ENCODE data around the gene PMEPA1.

The PMEPA1 gene, protein sequence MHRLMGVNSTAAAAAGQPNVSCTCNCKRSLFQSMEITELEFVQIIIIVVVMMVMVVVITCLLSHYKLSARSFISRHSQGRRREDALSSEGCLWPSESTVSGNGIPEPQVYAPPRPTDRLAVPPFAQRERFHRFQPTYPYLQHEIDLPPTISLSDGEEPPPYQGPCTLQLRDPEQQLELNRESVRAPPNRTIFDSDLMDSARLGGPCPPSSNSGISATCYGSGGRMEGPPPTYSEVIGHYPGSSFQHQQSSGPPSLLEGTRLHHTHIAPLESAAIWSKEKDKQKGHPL

DNA sequence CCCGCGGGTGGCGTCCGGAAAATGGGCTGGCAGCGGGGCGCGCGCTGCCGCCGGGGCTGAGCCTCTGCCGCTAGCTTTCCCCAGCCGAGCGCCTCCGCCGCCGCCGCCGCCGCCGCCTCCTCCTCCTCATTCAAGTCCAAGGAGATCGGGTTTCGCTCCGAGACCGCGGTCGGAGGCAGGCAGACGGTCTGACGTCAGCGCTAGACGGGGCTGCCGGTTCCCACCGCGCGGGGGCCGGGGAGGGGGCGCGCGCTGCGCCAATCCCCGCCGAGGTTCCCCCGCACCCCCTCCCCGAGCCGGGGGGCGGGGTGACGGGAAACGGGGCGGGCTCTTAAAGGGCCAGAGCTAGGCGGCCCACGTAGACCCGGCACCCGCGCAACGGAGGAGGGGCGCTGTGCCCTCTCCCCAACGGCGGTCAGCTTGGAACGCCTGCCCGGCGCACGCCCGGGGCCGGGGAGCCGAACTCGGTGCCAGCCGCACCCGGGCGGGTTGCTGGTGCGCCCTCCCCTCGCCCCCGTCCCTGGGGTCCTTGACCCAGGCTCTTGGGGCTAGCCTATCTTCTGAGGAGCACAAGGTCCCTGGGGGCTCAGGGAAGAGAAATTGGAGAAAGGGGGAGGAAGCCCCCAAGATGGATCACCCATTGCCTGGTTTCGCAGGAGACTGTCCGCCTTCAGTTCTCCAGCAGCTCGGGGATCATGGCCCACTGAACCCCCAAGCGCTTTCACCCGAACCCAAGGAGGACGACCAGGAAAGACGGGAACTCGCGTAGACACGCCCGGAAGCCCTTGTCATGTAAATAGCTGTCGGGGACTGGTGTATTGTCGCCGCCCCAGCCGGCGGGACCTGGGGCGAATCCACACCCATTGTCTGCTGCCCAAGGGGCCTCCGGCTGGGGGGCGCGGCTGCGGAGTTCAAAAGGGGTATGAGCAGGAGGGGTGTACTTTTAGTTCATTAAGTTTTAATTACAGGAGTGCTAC lies at the start of gene PMEPA1:
TSS of gene PMEPA1 (minus strand) at position 193 of the 977 bp plus-strand sequence. CDS start 433 bp downstream, outside the sequence.
- Histone ChIP-seq H3K4me3 (ENCODE audit: low read depth, low read length) (peak within 1 kb of the TSS; percentile 99), H3K4me2 (ENCODE audit: low read length) (peak within 1 kb of the TSS; percentile 100), H3K9me3 (ENCODE audit: control insufficient read depth, low read length) (no peaks in the 10 kb centered on the region), H2AFZ (peak within 1 kb of the TSS; percentile 99), H3K27ac (peak within 1 kb of the TSS; percentile 77), H3K4me1 (peaks cover 8% of the 10 kb centered on the region), H3K36me3 (ENCODE audit: control insufficient read depth, insufficient read depth, low read length) (no peaks in the 10 kb centered on the region), H3K9ac (peak within 1 kb of the TSS; percentile 64), H3K79me2 (no peaks in the 10 kb centered on the region), H3K27me3 (ENCODE audit: control insufficient read depth, insufficient read depth, low read length) (no peaks in the 10 kb centered on the region)
- TF ChIP-seq, protein P1, sequence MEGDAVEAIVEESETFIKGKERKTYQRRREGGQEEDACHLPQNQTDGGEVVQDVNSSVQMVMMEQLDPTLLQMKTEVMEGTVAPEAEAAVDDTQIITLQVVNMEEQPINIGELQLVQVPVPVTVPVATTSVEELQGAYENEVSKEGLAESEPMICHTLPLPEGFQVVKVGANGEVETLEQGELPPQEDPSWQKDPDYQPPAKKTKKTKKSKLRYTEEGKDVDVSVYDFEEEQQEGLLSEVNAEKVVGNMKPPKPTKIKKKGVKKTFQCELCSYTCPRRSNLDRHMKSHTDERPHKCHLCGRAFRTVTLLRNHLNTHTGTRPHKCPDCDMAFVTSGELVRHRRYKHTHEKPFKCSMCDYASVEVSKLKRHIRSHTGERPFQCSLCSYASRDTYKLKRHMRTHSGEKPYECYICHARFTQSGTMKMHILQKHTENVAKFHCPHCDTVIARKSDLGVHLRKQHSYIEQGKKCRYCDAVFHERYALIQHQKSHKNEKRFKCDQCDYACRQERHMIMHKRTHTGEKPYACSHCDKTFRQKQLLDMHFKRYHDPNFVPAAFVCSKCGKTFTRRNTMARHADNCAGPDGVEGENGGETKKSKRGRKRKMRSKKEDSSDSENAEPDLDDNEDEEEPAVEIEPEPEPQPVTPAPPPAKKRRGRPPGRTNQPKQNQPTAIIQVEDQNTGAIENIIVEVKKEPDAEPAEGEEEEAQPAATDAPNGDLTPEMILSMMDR (IDR thresholded peaks at IDR 0.05): peak; percentile 19

DNA sequence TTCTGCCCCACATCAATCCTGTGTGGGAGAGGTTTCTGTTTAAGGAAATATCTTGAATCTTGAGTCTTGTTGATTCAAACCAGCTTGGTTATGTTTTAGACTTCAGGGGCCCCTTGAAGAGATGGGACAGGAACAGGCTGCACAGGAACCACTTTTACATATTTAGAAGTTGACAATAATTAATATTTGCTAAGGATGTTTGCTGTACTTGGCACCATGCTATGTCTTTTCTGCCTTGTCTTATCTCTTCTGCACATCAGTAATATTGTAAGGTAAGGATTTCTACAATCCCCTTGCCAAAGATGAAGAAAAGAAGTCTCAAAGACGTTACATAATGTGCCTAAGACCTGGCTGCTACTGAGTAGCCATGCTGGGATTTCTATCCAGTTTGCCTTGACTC lies 48.0 kb upstream of the PMEPA1 start:
- Histone ChIP-seq H3K4me3 (ENCODE audit: low read depth, low read length) (no peak overlapping the region), H2AFZ (no peak overlapping the region), H3K4me1 (no peaks in the 10 kb centered on the region), H3K27ac (no peak overlapping the region), H3K27me3 (ENCODE audit: control insufficient read depth, insufficient read depth, low read length) (no peaks in the 10 kb centered on the region), H3K4me2 (ENCODE audit: low read length) (no peak overlapping the region), H3K36me3 (ENCODE audit: control insufficient read depth, insufficient read depth, low read length) (no peaks in the 10 kb centered on the region), H3K79me2 (no peaks in the 10 kb centered on the region), H3K9ac (no peak overlapping the region), H3K9me3 (ENCODE audit: control insufficient read depth, low read length) (no peaks in the 10 kb centered on the region)
- TF ChIP-seq, protein P1 (IDR thresholded peaks at IDR 0.05): no peak

DNA sequence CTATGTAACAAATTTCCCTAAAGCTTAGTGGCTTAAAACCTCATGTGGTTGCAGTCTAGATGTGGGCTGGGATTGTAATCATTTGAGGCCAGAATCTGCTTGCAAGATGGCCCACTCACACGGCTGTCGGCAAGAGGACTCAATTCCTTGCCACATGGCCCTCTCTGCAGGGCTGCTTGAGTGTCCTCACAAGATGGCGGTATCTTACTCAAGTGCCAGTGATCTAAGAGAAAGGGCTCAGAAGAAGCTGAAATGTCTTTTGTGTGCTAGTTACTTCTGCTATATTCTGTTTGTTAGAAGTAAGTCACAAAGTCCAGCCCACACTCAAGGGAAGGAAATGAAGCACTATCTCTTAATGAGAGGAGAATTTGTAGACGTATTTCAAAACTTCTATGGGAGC lies 47.1 kb upstream of the PMEPA1 start:
- Histone ChIP-seq H3K27me3 (ENCODE audit: control insufficient read depth, insufficient read depth, low read length) (no peaks in the 10 kb centered on the region), H2AFZ (no peak overlapping the region), H3K9me3 (ENCODE audit: control insufficient read depth, low read length) (no peaks in the 10 kb centered on the region), H3K36me3 (ENCODE audit: control insufficient read depth, insufficient read depth, low read length) (no peaks in the 10 kb centered on the region), H3K79me2 (no peaks in the 10 kb centered on the region), H3K4me1 (no peaks in the 10 kb centered on the region), H3K9ac (no peak overlapping the region), H3K4me3 (ENCODE audit: low read depth, low read length) (no peak overlapping the region), H3K27ac (no peak overlapping the region), H3K4me2 (ENCODE audit: low read length) (no peak overlapping the region)
- TF ChIP-seq, protein P1 (IDR thresholded peaks at IDR 0.05): no peak

DNA sequence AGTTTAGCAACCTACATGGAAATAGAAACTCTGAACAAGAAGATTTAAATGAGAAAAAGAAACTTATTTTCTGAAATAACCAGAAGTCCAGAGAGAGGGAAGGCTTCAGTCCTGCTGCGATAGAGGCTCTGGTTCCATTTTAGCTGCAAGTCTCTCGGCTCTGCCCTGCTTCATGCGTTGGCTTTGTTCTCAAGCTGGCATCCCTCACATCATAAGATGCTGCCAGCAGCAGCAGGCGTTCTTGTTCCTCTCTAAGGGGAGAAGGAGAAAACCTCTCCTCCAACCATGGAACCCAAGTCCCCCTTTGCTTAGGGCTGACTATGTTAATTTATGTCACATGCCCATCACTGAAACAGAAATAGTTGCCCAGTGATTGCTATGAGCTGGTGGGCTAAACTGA lies 46.4 kb upstream of the PMEPA1 start:
- H3K36me3 ChIP-seq (ENCODE audit: control insufficient read depth, insufficient read depth, low read length): no peaks in the 10 kb centered on the region
- no peak overlapping the region for H3K4me2 ChIP-seq (ENCODE audit: low read length)
- H3K9ac ChIP-seq: no peak overlapping the region
- no peaks in the 10 kb centered on the region for H3K9me3 ChIP-seq (ENCODE audit: control insufficient read depth, low read length)
- H3K27me3 ChIP-seq (ENCODE audit: control insufficient read depth, insufficient read depth, low read length): no peaks in the 10 kb centered on the region
- H3K4me1 ChIP-seq: no peaks in the 10 kb centered on the region
- H3K27ac ChIP-seq: no peak overlapping the region
- no peak overlapping the region for H2AFZ ChIP-seq
- no peak overlapping the region for H3K4me3 ChIP-seq (ENCODE audit: low read depth, low read length)
- TF ChIP-seq, protein P1 (IDR thresholded peaks at IDR 0.05): no peak
- no peaks in the 10 kb centered on the region for H3K79me2 ChIP-seq
